Activated T-helper 17 cell treated with anti-CD3 and anti-CD28 coated beads, Interleukin-2, amount 50 U/mL, for 72 hours (primary cell): ENCODE data around the gene NOTCH1. TPM values are rescaled to one million over a fixed set of nuclear protein-coding genes. Genes with fewer than 3 reads are reported as not detected.

Source experiments
- ATAC-seq: fragments of 150-1000 bp; cut with Tn5 transposase; replicated peaks from 2 replicates; pipeline ENCODE4 v1.10.0; 2021; ENCODE audit warnings: mild to moderate bottlenecking, moderate library complexity
- H3K27ac Mint-ChIP-seq: one replicate; pipeline ENCODE4 v1.8.0; 2022; ENCODE audit warnings: mixed read lengths
- H3K27me3 Mint-ChIP-seq: one replicate; pipeline ENCODE4 v1.8.0; 2022; ENCODE audit warnings: mixed read lengths
- H3K36me3 Mint-ChIP-seq: one replicate; pipeline ENCODE4 v1.8.0; 2022; ENCODE audit warnings: low read depth, mild to moderate bottlenecking, mixed read lengths
- H3K4me1 Mint-ChIP-seq: one replicate; pipeline ENCODE4 v1.8.0; 2022; ENCODE audit warnings: mixed read lengths
- H3K4me3 Mint-ChIP-seq: one replicate; pipeline ENCODE4 v1.8.0; 2022; ENCODE audit warnings: mild to moderate bottlenecking, mixed read lengths
- H3K9me3 Mint-ChIP-seq: one replicate; pipeline ENCODE4 v1.8.0; 2022; ENCODE audit warnings: mixed read lengths
- total RNA-seq, 2 donors: library from RNA; stranded (reverse); gene quantifications; one replicate each; pipeline ENCODE4 v1.2.3, GENCODE V29; 2022

The NOTCH1 gene
- total RNA-seq, 2 donors from 2014 or later, result 63.8 to 65.9 TPM

DNA sequence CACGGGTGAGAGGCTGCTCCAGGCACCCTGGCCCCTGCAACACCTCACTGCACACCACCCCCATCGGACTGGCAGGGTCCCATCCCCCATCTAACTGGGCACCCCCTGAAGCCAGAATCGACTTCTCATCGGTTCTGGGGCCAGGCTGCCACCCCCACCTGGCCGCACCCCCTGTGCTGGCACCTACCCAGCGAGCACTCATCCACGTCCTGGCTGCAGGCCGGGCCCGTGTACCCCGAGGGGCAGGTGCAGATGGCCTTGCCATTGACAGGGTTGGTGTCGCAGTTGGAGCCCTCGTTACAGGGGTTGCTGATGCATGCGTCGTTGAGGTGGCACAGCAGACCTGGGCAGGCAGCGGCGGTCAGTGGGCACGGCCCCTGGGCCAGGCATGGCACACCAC is 27.9 kb downstream of the NOTCH1 start:
- ATAC-seq, result no peak
- no peaks in the 10 kb centered on the region for H3K9me3 Mint-ChIP-seq
- peaks cover 33% of the 10 kb centered on the region for H3K36me3 Mint-ChIP-seq
- no peaks in the 10 kb centered on the region for H3K4me1 Mint-ChIP-seq
- no peak overlapping the region for H3K4me3 Mint-ChIP-seq
- H3K27ac Mint-ChIP-seq, result no peak overlapping the region
- no peaks in the 10 kb centered on the region for H3K27me3 Mint-ChIP-seq

- H3K27ac Mint-ChIP-seq, result no peak overlapping the region
- no peak for ATAC-seq
- no peaks in the 10 kb centered on the region for H3K9me3 Mint-ChIP-seq
- no peak overlapping the region for H3K4me3 Mint-ChIP-seq
- peaks cover 32% of the 10 kb centered on the region for H3K36me3 Mint-ChIP-seq
- H3K27me3 Mint-ChIP-seq, result no peaks in the 10 kb centered on the region
- H3K4me1 Mint-ChIP-seq, result no peaks in the 10 kb centered on the region
Observed at GRCh38 chr9:136517012-136517743, 28.7 kb downstream of the NOTCH1 start.

GRCh38 chr9:136516191-136516654 is 29.6 kb downstream of the NOTCH1 start:
- no peak overlapping the region for H3K4me3 Mint-ChIP-seq
- ATAC-seq, result no peak
- no peaks in the 10 kb centered on the region for H3K9me3 Mint-ChIP-seq
- H3K36me3 Mint-ChIP-seq, result peaks cover 35% of the 10 kb centered on the region
- no peaks in the 10 kb centered on the region for H3K27me3 Mint-ChIP-seq
- H3K27ac Mint-ChIP-seq, result no peak overlapping the region
- no peaks in the 10 kb centered on the region for H3K4me1 Mint-ChIP-seq

DNA sequence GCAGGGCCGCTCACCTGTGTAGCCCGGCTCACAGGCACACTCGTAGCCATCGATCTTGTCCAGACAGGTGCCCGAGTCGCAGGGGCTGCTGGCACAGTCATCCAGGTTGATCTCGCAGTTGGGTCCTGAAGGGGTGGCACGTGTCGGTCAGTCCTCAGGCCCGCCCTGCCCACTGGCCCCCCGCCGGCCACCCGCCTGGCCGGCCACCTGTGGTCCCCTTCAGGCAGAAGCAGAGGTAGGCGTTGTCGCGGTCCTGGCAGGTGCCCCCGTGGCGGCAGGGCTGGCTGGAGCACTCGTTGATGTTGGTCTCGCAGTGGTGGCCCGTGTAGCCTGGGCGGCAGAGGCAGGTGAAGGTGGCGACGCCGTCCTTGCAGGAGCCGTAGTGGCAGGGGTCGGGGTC is 30.6 kb downstream of the NOTCH1 start:
- Mint-ChIP-seq H3K4me1 (no peaks in the 10 kb centered on the region), H3K27ac (no peak overlapping the region), H3K27me3 (no peaks in the 10 kb centered on the region), H3K4me3 (no peak overlapping the region), H3K9me3 (no peaks in the 10 kb centered on the region), H3K36me3 (peaks cover 41% of the 10 kb centered on the region)
- no peak for ATAC-seq

- H3K9me3 Mint-ChIP-seq, result no peaks in the 10 kb centered on the region
- ATAC-seq, result no peak
- H3K4me1 Mint-ChIP-seq, result no peaks in the 10 kb centered on the region
- peaks cover 49% of the 10 kb centered on the region for H3K36me3 Mint-ChIP-seq
- H3K4me3 Mint-ChIP-seq, result no peak overlapping the region
- no peak overlapping the region for H3K27ac Mint-ChIP-seq
- H3K27me3 Mint-ChIP-seq, result no peaks in the 10 kb centered on the region
Observed at GRCh38 chr9:136514022-136514714, 31.7 kb downstream of the NOTCH1 start.

GRCh38 chr9:136513191-136513590 is 32.7 kb downstream of the NOTCH1 start:
- no peak overlapping the region for H3K27ac Mint-ChIP-seq
- H3K36me3 Mint-ChIP-seq, result peaks cover 50% of the 10 kb centered on the region
- H3K4me1 Mint-ChIP-seq, result no peaks in the 10 kb centered on the region
- no peak for ATAC-seq
- H3K4me3 Mint-ChIP-seq, result no peak overlapping the region
- no peaks in the 10 kb centered on the region for H3K9me3 Mint-ChIP-seq
- H3K27me3 Mint-ChIP-seq, result no peaks in the 10 kb centered on the region

DNA sequence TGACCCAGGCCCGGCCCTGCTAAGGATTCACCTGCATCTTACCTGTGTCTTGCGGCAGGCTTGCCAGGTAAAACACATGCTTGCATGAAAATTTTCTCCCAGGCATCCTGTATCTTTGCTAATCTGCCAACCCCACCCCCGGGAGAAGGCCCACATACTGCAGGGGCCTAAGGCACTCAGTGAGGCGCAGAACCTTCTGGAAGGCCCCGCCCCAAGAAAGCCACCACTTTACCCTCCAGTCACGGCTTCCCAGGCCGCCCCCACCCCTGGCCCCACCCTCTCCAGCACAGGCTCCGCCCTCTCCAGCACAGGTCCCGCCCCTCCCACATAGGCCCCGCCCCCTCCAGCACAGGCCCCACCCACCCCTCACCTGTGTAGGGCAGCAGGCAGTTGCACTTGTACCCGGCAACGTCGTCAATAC is 33.2 kb downstream of the NOTCH1 start:
- Mint-ChIP-seq H3K4me1 (no peaks in the 10 kb centered on the region), H3K4me3 (no peak overlapping the region), H3K27ac (no peak overlapping the region), H3K36me3 (peaks cover 55% of the 10 kb centered on the region), H3K9me3 (no peaks in the 10 kb centered on the region), H3K27me3 (no peaks in the 10 kb centered on the region)
- peak; percentile 30 for ATAC-seq

DNA sequence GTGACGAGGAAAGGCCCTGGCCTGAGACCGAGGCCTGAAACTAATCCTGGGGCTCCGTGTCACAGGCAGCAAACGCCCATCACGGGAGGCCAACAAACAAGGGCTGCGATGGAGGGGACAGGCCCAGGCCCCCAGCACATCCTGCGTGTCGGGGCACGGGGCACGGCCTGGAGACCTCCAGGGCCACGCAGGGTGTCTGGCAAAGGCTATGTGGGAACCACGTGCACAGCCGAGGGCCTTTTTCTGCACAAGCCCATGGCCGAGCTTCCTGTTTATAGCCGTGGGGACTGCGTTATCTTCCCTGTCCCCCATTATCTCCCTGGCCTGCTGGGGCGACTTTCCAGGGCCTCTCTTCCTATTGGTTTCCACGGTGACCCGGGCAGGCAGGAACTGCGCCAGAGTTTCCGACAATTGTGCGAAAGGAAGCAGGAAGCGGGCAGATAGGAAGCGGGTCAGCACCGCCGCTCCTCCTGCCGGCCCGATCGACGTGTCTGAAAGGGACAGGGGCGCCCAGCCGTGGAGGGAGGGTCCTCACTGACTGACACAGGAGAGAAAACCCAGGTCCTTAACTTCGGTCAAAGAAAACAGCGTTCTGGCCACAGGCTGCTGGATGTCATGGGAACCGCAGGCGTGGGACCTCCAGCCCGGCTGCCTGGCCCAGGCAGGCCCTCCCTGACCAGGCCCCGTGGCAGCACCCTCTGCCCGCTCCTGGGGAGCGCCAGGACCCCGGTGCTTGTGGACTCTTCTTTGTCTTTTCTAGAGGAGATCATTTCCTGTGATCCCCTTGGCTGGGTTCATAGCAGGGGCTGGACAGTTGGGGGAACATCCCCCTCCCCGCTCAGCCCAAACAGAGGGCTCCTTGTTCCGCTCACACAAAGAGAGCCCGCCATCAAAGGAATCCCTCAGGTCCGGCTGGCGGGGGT is 33.9 kb downstream of the NOTCH1 start:
- Mint-ChIP-seq H3K9me3 (no peaks in the 10 kb centered on the region), H3K27ac (no peak overlapping the region), H3K36me3 (peaks cover 59% of the 10 kb centered on the region), H3K4me3 (no peak overlapping the region), H3K4me1 (no peaks in the 10 kb centered on the region), H3K27me3 (no peaks in the 10 kb centered on the region)
- ATAC-seq, result no peak

DNA sequence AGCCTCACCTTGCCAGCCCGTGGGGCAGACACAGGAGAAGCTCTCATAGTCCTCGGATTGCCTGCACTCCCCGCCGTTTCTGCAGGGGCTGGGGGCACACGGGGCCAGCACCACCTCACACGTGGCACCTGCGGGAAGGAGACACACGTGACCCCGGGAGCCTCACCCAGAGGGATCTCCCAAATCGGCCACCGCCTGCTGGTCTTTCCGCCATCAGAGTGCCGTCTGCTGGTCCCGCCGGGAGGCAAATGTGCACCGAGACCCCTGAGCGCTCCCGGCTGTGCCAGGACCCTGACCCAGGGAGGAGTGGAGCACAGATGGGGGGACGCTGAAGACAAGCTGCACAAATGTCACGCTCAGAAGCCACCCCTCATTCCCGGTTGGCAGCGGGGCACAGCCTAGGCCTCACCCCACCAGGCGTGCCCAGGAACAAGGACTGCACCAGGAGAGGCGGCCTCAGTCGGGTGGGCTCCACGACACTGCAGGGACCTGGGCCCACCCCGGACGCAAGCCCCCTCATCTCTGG is 34.6 kb downstream of the NOTCH1 start:
- no peak for ATAC-seq
- H3K27ac Mint-ChIP-seq, result no peak overlapping the region
- no peak overlapping the region for H3K4me3 Mint-ChIP-seq
- H3K27me3 Mint-ChIP-seq, result no peaks in the 10 kb centered on the region
- no peaks in the 10 kb centered on the region for H3K9me3 Mint-ChIP-seq
- no peaks in the 10 kb centered on the region for H3K4me1 Mint-ChIP-seq
- H3K36me3 Mint-ChIP-seq, result peaks cover 54% of the 10 kb centered on the region

DNA sequence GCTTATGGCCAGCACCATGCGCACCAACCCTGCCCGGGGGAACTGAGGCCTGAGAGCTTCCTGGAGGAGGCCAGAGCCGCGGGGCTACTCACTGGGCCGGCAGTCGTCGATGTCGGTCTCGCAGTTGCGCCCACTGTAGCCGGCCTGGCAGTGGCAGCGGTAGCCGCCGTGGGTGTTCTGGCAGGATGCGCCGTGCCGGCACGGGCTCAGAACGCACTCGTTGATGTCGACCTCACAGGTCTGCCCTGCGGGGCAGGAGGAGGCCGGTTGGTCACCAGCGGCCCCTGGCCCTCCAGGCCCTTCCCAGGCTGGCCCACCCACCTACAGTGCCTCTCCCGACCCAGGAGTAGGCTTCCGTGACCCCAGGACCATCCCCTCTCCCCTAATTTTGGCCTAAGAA is 35.3 kb downstream of the NOTCH1 start:
- no peak overlapping the region for H3K27ac Mint-ChIP-seq
- no peaks in the 10 kb centered on the region for H3K4me1 Mint-ChIP-seq
- H3K9me3 Mint-ChIP-seq, result no peaks in the 10 kb centered on the region
- peaks cover 59% of the 10 kb centered on the region for H3K36me3 Mint-ChIP-seq
- no peaks in the 10 kb centered on the region for H3K27me3 Mint-ChIP-seq
- ATAC-seq, result no peak
- no peak overlapping the region for H3K4me3 Mint-ChIP-seq

GRCh38 chr9:136509549-136509948 is 36.3 kb downstream of the NOTCH1 start:
- H3K4me1 Mint-ChIP-seq, result no peaks in the 10 kb centered on the region
- no peaks in the 10 kb centered on the region for H3K27me3 Mint-ChIP-seq
- ATAC-seq, result peak; percentile 4
- H3K9me3 Mint-ChIP-seq, result no peaks in the 10 kb centered on the region
- peaks cover 63% of the 10 kb centered on the region for H3K36me3 Mint-ChIP-seq
- no peak overlapping the region for H3K27ac Mint-ChIP-seq
- no peak overlapping the region for H3K4me3 Mint-ChIP-seq

GRCh38 chr9:136508729-136509500 is 36.9 kb downstream of the NOTCH1 start:
- peaks cover 65% of the 10 kb centered on the region for H3K36me3 Mint-ChIP-seq
- ATAC-seq, result peak; percentile 80
- H3K4me3 Mint-ChIP-seq, result no peak overlapping the region

GRCh38 chr9:136507992-136508375 is 37.9 kb downstream of the NOTCH1 start:
- Mint-ChIP-seq H3K36me3 (peaks cover 65% of the 10 kb centered on the region), H3K27me3 (no peaks in the 10 kb centered on the region), H3K4me1 (no peaks in the 10 kb centered on the region), H3K9me3 (no peaks in the 10 kb centered on the region), H3K27ac (no peak overlapping the region), H3K4me3 (no peak overlapping the region)
- ATAC-seq, result no peak

More at GRCh38 chr9:136508729-136509500, 36.9 kb downstream of the NOTCH1 start:
- no peaks in the 10 kb centered on the region for H3K4me1 Mint-ChIP-seq
- no peaks in the 10 kb centered on the region for H3K9me3 Mint-ChIP-seq
- no peaks in the 10 kb centered on the region for H3K27me3 Mint-ChIP-seq
- no peak overlapping the region for H3K27ac Mint-ChIP-seq
